GM12892 (cell line): ENCODE results near the gene SLFN13.

Experiments used
- POLR2A ChIP-seq: IDR thresholded peaks from 2 replicates; pipeline ENCODE4 v1.6.1; 2011; ENCODE audit warnings: low read depth, low read length, control low read depth
- POLR2AphosphoS5 ChIP-seq: IDR thresholded peaks from 2 replicates; pipeline ENCODE4 v1.6.1; 2011; ENCODE audit warnings: low read depth, low read length, control low read depth
- TAF1 ChIP-seq: IDR thresholded peaks from 2 replicates; pipeline ENCODE4 v1.6.1; 2011; ENCODE audit warnings: low read depth, mild to moderate bottlenecking, control low read depth, low read length, borderline replicate concordance

DNA sequence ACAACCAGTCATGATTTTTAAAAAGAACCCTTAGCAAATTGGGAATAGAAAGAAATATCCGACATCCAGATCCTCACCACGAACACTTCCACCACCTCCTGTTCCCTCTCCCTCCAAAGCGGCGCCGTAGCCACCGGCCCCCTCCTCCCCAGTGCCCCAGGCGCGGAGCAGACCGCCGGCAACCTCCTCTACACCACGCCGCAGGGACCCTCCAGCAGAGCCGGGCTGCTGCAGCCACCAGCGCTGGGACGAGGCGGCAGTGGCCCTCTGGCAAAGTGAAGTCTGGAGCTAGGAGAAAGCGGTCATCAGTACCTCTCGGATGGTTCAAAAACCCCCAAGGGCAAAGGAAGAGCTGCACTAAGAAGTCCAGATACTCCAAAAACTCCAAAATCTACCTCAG is 41.4 kb upstream of the SLFN13 start:
- TF ChIP-seq TAF1: no peak
- TF ChIP-seq POLR2AphosphoS5: no peak
- no peak for TF ChIP-seq POLR2A
